ENCODE results near the gene AFAP1. TPM values are rescaled to one million over a fixed set of nuclear protein-coding genes. Genes with fewer than 3 reads are reported as not detected.

Gene AFAP1
- total RNA-seq, 1 donor from 2014 or later: 84.9 TPM

DNA sequence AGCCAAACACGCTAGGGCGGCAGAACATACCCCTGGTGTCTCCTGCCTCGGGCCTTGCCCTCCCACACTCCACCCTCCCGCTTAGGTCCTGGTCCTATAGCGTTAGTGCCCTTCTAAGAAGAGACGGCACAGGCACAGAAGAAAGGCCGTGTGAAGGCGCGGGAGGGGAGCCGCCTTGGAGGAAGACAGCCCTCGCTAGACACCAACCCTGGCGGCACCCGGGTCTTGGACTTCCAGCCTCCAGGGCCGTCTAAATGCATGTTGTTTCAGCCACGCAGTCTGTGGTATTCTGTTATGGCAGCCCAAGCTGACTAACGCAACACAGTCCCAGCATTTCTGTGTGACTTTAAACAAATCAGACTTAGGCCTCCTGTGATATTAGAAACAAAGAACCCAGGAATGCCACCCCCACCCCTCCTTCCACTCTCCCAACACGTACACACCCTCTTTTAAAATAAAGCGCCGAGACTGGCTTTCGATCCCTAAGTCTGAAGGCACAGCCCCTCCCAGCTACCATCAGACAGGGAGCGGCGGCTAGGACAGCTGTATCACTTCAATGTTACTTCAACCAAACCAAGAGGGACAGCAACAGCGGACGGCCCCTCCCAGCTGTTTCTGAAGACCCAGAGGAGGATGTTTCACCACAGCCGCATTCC, 128.0 kb downstream of the AFAP1 start:
- H3K9me3 ChIP-seq: no peaks in the 10 kb centered on the region
- DNase-seq (ENCODE audit: low spot score in 2 of 2): no peak
- intact Hi-C loops (cut with DNase I): no loop called here
- no peaks in the 10 kb centered on the region for H3K27me3 ChIP-seq
- peak overlapping the region in 1 of 2 donors; percentile 12 for H3K4me3 ChIP-seq
- H3K27ac ChIP-seq: peak overlapping the region in 1 of 2 donors; percentile 40
- peaks cover 6 to 11% of the 10 kb centered on the region in 2 donors for H3K4me1 ChIP-seq
- peaks cover 15 to 36% of the 10 kb centered on the region in 2 donors for H3K36me3 ChIP-seq
- TF ChIP-seq, protein P1, sequence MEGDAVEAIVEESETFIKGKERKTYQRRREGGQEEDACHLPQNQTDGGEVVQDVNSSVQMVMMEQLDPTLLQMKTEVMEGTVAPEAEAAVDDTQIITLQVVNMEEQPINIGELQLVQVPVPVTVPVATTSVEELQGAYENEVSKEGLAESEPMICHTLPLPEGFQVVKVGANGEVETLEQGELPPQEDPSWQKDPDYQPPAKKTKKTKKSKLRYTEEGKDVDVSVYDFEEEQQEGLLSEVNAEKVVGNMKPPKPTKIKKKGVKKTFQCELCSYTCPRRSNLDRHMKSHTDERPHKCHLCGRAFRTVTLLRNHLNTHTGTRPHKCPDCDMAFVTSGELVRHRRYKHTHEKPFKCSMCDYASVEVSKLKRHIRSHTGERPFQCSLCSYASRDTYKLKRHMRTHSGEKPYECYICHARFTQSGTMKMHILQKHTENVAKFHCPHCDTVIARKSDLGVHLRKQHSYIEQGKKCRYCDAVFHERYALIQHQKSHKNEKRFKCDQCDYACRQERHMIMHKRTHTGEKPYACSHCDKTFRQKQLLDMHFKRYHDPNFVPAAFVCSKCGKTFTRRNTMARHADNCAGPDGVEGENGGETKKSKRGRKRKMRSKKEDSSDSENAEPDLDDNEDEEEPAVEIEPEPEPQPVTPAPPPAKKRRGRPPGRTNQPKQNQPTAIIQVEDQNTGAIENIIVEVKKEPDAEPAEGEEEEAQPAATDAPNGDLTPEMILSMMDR (IDR thresholded peaks at IDR 0.05): no peak

DNA sequence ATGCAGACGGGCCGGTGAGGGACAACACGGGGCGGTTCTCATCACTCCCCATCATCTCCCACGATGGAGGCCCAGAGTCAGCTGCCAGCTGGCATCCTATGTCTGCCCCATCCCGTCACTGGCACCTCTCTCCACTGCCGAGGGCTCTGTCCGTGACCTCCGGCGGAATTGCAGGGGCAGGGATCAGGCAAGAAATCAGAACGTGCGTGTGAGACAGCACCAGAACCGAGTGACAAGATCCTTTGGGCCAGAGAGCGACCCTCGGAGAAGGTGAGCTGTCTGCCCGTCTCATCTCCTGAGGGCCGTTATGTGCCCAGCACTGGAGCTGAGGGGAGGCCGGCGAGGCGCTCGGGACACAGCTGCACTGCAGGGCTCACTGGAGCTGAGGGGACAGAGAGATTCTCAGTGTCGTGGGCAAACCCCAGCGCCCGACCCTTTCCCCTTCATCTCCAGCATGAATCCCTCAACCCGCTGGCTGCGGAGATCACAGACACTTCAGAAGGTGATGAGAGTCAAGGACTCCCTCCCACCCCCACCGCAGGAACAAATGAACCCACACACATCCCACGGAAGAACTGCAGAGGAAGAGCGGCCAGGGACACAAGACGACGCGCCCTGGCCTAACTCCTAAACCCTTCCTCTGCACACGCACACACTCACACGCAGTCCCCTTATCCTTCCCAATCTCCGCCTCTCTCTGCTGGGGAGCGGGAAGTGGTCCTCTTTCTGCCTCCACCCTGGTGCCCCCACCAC, 128.7 kb downstream of the AFAP1 start:
- TF ChIP-seq, protein P1 (IDR thresholded peaks at IDR 0.05): no peak
- peaks cover 15 to 36% of the 10 kb centered on the region in 2 donors for H3K36me3 ChIP-seq
- H3K4me3 ChIP-seq: no peak overlapping the region
- H3K4me1 ChIP-seq: peaks cover 11 to 17% of the 10 kb centered on the region in 2 donors
- intact Hi-C loops (cut with DNase I): no loop called here
- H3K27me3 ChIP-seq: no peaks in the 10 kb centered on the region
- H3K9me3 ChIP-seq: no peaks in the 10 kb centered on the region
- no peak for DNase-seq (ENCODE audit: low spot score in 2 of 2)
- peak overlapping the region in 1 of 2 donors; percentile 40 for H3K27ac ChIP-seq

DNA sequence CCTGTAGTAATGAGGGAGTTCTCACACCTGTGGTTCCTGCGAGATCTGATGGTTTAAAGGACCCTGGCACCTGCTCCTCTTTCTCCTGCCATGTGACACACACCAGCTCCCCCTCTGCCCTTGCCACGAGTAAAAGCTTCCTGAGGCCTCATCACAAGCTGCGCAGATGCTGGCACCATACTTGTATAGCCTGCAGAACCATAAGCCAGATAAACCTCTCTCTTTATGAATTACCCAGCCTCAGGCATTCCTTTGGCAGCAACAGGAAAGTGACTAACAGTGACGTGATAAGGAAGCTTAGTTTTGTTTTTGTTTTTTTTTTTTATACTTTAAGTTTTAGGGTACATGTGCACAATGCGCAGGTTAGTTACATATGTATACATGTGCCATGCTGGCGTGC, 130.9 kb downstream of the AFAP1 start:
- Histone ChIP-seq H3K36me3 (peaks cover 4 to 19% of the 10 kb centered on the region in 2 donors), H3K9me3 (no peaks in the 10 kb centered on the region), H3K27me3 (no peaks in the 10 kb centered on the region), H3K4me3 (no peak overlapping the region), H3K27ac (no peak overlapping the region), H3K4me1 (peaks cover 17 to 30% of the 10 kb centered on the region in 2 donors)
- DNase-seq (ENCODE audit: low spot score in 2 of 2): no peak
- TF ChIP-seq, protein P1 (IDR thresholded peaks at IDR 0.05): no peak
- intact Hi-C loops (cut with DNase I): loop anchor here (10.0 kb wide), 1 partner anchor 346 kb away; the partner anchor contains the start of gene ABLIM2

DNA sequence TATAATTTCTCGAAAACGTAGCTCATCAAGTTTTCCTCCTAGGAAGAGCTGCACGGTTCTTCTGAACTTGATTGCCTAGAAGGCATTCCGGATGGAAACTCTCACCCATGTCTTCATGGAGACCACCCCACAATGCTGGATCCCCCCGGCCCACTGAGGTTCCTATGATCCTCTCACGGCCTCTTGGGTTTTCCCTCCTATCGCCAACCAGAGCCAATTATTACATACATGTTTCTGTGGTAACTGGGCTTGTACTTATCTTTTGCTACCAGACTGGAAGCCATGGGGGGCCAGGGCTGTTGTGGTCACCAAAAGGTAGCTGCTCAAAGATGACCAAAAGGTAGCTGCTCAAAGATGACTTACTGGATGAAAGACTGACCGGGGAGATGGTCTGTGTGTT, 131.5 kb downstream of the AFAP1 start:
- Histone ChIP-seq H3K27ac (no peak overlapping the region), H3K4me1 (peaks cover 17 to 30% of the 10 kb centered on the region in 2 donors), H3K27me3 (no peaks in the 10 kb centered on the region), H3K9me3 (no peaks in the 10 kb centered on the region), H3K4me3 (no peak overlapping the region), H3K36me3 (peaks cover 4 to 13% of the 10 kb centered on the region in 2 donors)
- no peak for DNase-seq (ENCODE audit: low spot score in 2 of 2)
- TF ChIP-seq, protein P1 (IDR thresholded peaks at IDR 0.05): no peak
- intact Hi-C loops (cut with DNase I): loop anchor here (10.0 kb wide), 1 partner anchor 347 kb away; the partner anchor contains the start of gene ABLIM2

DNA sequence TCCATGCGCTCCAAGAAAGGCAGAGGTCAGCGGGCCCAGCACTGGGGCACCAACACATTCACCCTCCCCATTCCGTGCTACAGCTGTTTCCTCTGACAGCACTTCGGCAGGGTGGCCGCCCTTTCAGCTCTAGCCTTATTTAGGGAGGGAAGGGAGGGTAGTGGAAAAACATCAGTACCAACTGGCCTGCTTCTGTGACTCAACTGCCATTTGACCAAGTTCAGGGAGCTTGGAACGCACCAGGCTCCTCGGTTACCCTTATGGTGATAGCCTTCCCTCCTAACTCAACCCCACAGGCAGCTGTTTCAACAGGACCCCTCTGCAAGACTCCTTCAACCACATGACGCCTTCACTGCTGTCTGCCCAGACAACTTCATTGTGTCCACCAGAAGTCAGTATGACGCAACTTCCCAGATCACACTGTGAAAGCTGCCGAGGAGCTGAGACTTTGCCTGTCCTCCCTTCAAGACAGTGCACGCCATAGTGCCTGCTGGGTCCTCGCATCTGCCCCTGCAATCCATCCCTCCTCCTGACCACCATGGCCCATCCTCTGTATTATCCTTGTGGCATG, 132.2 kb downstream of the AFAP1 start:
- TF ChIP-seq, protein P1 (IDR thresholded peaks at IDR 0.05): no peak
- no peak overlapping the region for H3K4me3 ChIP-seq
- H3K36me3 ChIP-seq: peaks cover under 1 to 9% of the 10 kb centered on the region in 2 donors
- no peaks in the 10 kb centered on the region for H3K27me3 ChIP-seq
- no peaks in the 10 kb centered on the region for H3K9me3 ChIP-seq
- H3K4me1 ChIP-seq: peaks cover 17 to 30% of the 10 kb centered on the region in 2 donors
- intact Hi-C loops (cut with DNase I): loop anchor here (2.0 to 10.0 kb wide), 3 partner anchors 15 to 347 kb away; partner anchors contain the start of gene ABLIM2
- H3K27ac ChIP-seq: peak overlapping the region; percentile 70 to 84
- no peak for DNase-seq (ENCODE audit: low spot score in 2 of 2)
